Thyroid gland (tissue), 4 donors: ENCODE data around the gene ZBTB7B. TPM values are rescaled to one million over a fixed set of nuclear protein-coding genes. Genes with fewer than 3 reads are reported as not detected.
A peak's percentile ranks its signal among the peaks of the same experiment; 100 is the strongest.

Experiments
- DNase-seq, 2 donors: peaks; one replicate each; pipeline ENCODE4 v3.0.0-alpha.2; 2019
- H3K27ac ChIP-seq, 3 donors: fragments of 200-600 bp; sonication (generic); 1 replicate in 2 of 3; 2 replicates in 1 of 3; pipeline ENCODE4 v1.5.1; 2016 to 2019; ENCODE audit warnings: mild to moderate bottlenecking in 1 of 3, moderate library complexity in 1 of 3
- H3K27me3 ChIP-seq: fragments of 200-600 bp; sonication (generic); one replicate; pipeline ENCODE4 v1.5.1; 2019
- H3K36me3 ChIP-seq, 2 donors: fragments of 200-600 bp; sonication (generic); one replicate each; pipeline ENCODE4 v1.5.1; 2016 to 2019
- H3K4me1 ChIP-seq, 2 donors: fragments of 200-600 bp; sonication (generic); one replicate each; pipeline ENCODE4 v1.5.1; 2017 to 2019
- H3K4me3 ChIP-seq, 3 donors: fragments of 200-600 bp; sonication (generic); replicated peaks in 1 of 3; 1 replicate in 2 of 3; 2 replicates in 1 of 3; pipeline ENCODE4 v1.5.1; 2016; ENCODE audit warnings: mild to moderate bottlenecking in 1 of 3
- H3K9me3 ChIP-seq: fragments of 200-600 bp; sonication (generic); one replicate; pipeline ENCODE4 v1.5.1; 2017
- CTCF ChIP-seq, 6 experiments: fragments of 200-600 bp in 3 of 6; fragments of 450-650 bp in 3 of 6; sonication (generic) in 3 of 6; IDR thresholded peaks; one replicate each; pipeline ENCODE4 v1.5.1; 2016 to 2019; ENCODE audit warnings: antibody characterized with exemption in 6 of 6, mild to moderate bottlenecking in 2 of 6, inconsistent platforms in 1 of 6, moderate library complexity in 1 of 6
- POLR2A ChIP-seq, 2 donors: fragments of 450-650 bp; IDR thresholded peaks; one replicate each; pipeline ENCODE4 v1.6.1; 2017; ENCODE audit warnings: antibody characterized with exemption in 2 of 2, mild to moderate bottlenecking in 2 of 2, moderate library complexity in 1 of 2
- WGBS, 2 donors: methylation state at CpG; one replicate each; pipeline ENCODE4 v1.1.5; 2017; 5-methylcytosine and 5-hydroxymethylcytosine counted together
- intact Hi-C: fragments of 100-400 bp; cut with DNase I; formaldehyde crosslinking; loops from one replicate; pipeline ENCODE4 v1.15.1; 2023
- total RNA-seq, 4 donors: library from RNA; depleted of rRNA; stranded (reverse); fragments of >200 nt; gene quantifications; one replicate each; pipeline ENCODE4 v1.2.3, GENCODE V29; 2016

ZBTB7B gene
- total RNA-seq, 4 donors from 2014 or later = 35.7 to 89.8 (median 47.3) TPM

GRCh38 chr1:154955718-154956543 is 46.7 kb upstream of the ZBTB7B start, which contains the start of gene PBXIP1:
TSS of gene PBXIP1 (minus strand) at chr1:154956099. CDS start at chr1:154953721, 2,378 bp downstream.
- intact Hi-C loops = no loop called here
- TF ChIP-seq CTCF (IDR thresholded peaks at IDR 0.05) = peak in 2 of 6 experiments; percentile 10 to 23
- peak; percentile 17 to 75 for TF ChIP-seq POLR2A (IDR thresholded peaks at IDR 0.05)
- peak within 1 kb of the TSS in 2 of 3 donors; percentile 5 to 45 for H3K4me3 ChIP-seq
- no peaks in the 10 kb centered on the region for H3K27me3 ChIP-seq
- H3K27ac ChIP-seq = peak within 1 kb of the TSS; percentile 41 to 83 (median 60)
- H3K36me3 ChIP-seq = peaks cover 3 to 4% of the 10 kb centered on the region in 2 donors
- DNase-seq = peak; percentile 81 to 83
- H3K4me1 ChIP-seq = peaks cover 60 to 68% of the 10 kb centered on the region in 2 donors
- no peaks in the 10 kb centered on the region for H3K9me3 ChIP-seq
- WGBS, 2 donors = 0% methylated on average over 18 of the region's 18 CpGs

GRCh38 chr1:154956544-154956941 is 46.1 kb upstream of the ZBTB7B start:
- WGBS, 2 donors = 6 to 13% methylated on average over 4 to 6 of the region's 6 CpGs
- Histone ChIP-seq H3K4me1 (peaks cover 61 to 68% of the 10 kb centered on the region in 2 donors), H3K27me3 (no peaks in the 10 kb centered on the region), H3K27ac (peak overlapping the region; percentile 41 to 83 (median 60)), H3K9me3 (no peaks in the 10 kb centered on the region), H3K36me3 (peaks cover 0 to 4% of the 10 kb centered on the region in 2 donors), H3K4me3 (peak overlapping the region in 1 of 3 donors; percentile 45)
- TF ChIP-seq POLR2A (IDR thresholded peaks at IDR 0.05) = no peak
- TF ChIP-seq CTCF (IDR thresholded peaks at IDR 0.05) = no peak
- DNase-seq = peak; percentile 63 to 65
- intact Hi-C loops = no loop called here

DNA sequence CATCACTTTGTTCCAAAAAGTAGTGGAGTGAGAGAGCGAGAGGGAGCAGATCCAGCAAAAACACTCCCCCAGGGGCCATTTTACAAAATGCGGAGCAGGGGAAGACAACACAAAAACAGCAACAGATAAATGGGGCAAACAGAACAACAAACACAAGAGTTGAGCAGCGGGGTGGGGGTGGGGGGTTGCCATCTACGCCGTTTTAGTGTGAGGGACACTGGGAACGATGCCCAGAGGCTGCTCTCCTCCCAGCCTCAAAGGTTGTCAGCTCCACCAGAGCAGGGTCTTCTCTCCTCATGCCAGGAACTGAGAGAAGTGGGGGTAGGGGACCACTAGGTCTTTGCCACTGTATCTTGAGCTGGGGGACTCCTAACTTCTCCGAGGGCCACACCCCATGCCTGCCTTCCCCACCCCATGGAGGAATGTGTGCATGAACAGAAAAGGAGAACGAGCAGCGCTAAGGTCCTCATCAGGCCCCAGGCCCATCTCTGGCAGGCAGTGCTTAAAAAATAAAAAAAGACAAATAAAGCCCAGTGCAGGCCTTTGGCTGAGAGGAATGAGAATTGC is 45.4 kb upstream of the ZBTB7B start:
- intact Hi-C loops = no loop called here
- Histone ChIP-seq H3K36me3 (peaks cover 0 to 4% of the 10 kb centered on the region in 2 donors), H3K9me3 (no peaks in the 10 kb centered on the region), H3K4me3 (no peak overlapping the region), H3K4me1 (peaks cover 62 to 68% of the 10 kb centered on the region in 2 donors), H3K27me3 (no peaks in the 10 kb centered on the region), H3K27ac (peak overlapping the region; percentile 41 to 83 (median 60))
- no peak for TF ChIP-seq POLR2A (IDR thresholded peaks at IDR 0.05)
- TF ChIP-seq CTCF (IDR thresholded peaks at IDR 0.05) = no peak
- DNase-seq = no peak
- 51 to 52% methylated on average over 9 of the region's 9 CpGs for WGBS, 2 donors

DNA sequence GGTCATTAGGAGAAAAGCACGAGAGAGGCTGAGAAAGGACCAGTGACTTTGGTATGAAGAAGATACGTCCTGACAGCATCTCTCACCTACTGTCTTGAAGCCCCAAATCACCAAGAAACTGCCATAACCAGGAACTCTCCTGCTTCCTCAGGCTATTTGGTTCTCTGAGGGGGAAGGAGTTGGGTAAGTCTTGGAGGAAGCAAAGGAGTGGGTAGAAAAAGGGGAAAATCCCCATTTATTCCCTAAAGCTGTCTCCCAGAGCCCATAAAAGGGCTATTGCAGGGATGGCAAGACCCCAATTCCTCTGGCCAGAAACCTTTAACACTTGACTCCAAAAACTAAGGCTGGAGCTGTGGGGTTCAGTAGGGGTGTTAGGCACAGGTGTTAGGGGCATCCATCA is 44.6 kb upstream of the ZBTB7B start:
- DNase-seq = no peak
- peak overlapping the region; percentile 72 to 78 (median 72) for H3K27ac ChIP-seq
- no peaks in the 10 kb centered on the region for H3K27me3 ChIP-seq
- H3K4me3 ChIP-seq = no peak overlapping the region
- WGBS, 2 donors = 74 to 82% methylated on average over 2 of the region's 2 CpGs
- TF ChIP-seq POLR2A (IDR thresholded peaks at IDR 0.05) (no peak), CTCF (IDR thresholded peaks at IDR 0.05) (no peak)
- H3K4me1 ChIP-seq = peaks cover 69 to 73% of the 10 kb centered on the region in 2 donors
- intact Hi-C loops = no loop called here
- H3K36me3 ChIP-seq = peaks cover 0 to 4% of the 10 kb centered on the region in 2 donors
- no peaks in the 10 kb centered on the region for H3K9me3 ChIP-seq
